Right atrium auricular region (tissue), 2 donors: ENCODE results near the gene USPL1. TPM values are rescaled to one million over a fixed set of nuclear protein-coding genes. Genes with fewer than 3 reads are reported as not detected.
"Not testable (repeated sequence)": the region's sequence is repeated elsewhere in the genome, so short reads cannot be mapped to it uniquely, and the experiment has no call there.

Experiments used
- DNase-seq: peaks from one replicate; pipeline ENCODE4 v3.0.0-alpha.2; 2019; ENCODE audit warnings: low spot score
- H3K27ac ChIP-seq, 2 donors: fragments of 200-600 bp; sonication (generic); 1 replicate in 1 of 2; 2 replicates in 1 of 2; pipeline ENCODE4 v1.5.1; 2016 to 2019
- H3K27me3 ChIP-seq, 2 donors: fragments of 200-600 bp; sonication (generic); one replicate each; pipeline versions ENCODE4 v1.5.1 to v1.6.0; 2017 to 2019
- H3K36me3 ChIP-seq: fragments of 200-600 bp; sonication (generic); one replicate; pipeline ENCODE4 v1.5.1; 2016
- H3K4me1 ChIP-seq, 2 donors: fragments of 200-600 bp; sonication (generic); one replicate each; pipeline versions ENCODE4 v1.5.1 to v1.6.0; 2017 to 2019
- H3K4me3 ChIP-seq, 2 donors: fragments of 200-600 bp; sonication (generic); 1 replicate in 1 of 2; 2 replicates in 1 of 2; pipeline ENCODE4 v1.5.1; 2017 to 2019; ENCODE audit warnings: mild to moderate bottlenecking in 1 of 2, moderate library complexity in 1 of 2
- H3K9me3 ChIP-seq, 2 donors: fragments of 200-600 bp; sonication (generic); one replicate each; pipeline ENCODE4 v1.5.1; 2019
- CTCF ChIP-seq, 2 donors: fragments of 200-600 bp; sonication (generic); IDR thresholded peaks; one replicate each; pipeline ENCODE4 v1.5.1; 2019; ENCODE audit warnings: antibody characterized with exemption in 2 of 2
- total RNA-seq, 2 donors: library from RNA; depleted of rRNA; stranded (reverse); fragments of >200 nt; gene quantifications; one replicate each; pipeline ENCODE4 v1.1.0, GENCODE V29; 2016

The USPL1 gene
- total RNA-seq, 2 donors from 2014 or later, result 13.5 to 15.8 TPM

GRCh38 chr13:30587231-30587630, 30.5 kb upstream of the USPL1 start:
- Histone ChIP-seq H3K4me3 (no peak overlapping the region), H3K27ac (no peak overlapping the region), H3K4me1 (no peaks in the 10 kb centered on the region), H3K27me3 (no peaks in the 10 kb centered on the region), H3K36me3 (no peaks in the 10 kb centered on the region), H3K9me3 (no peaks in the 10 kb centered on the region)
- no peak for DNase-seq
- TF ChIP-seq CTCF (IDR thresholded peaks at IDR 0.05), result no peak

- DNase-seq, result no peak
- H3K36me3 ChIP-seq, result no peaks in the 10 kb centered on the region
- no peak overlapping the region for H3K27ac ChIP-seq
- H3K9me3 ChIP-seq, result no peaks in the 10 kb centered on the region
- H3K27me3 ChIP-seq, result no peaks in the 10 kb centered on the region
- no peak overlapping the region for H3K4me3 ChIP-seq
- H3K4me1 ChIP-seq, result no peaks in the 10 kb centered on the region
- no peak for TF ChIP-seq CTCF (IDR thresholded peaks at IDR 0.05)
Observed at GRCh38 chr13:30587739-30588138, 30.0 kb upstream of the USPL1 start.

- no peak overlapping the region for H3K27ac ChIP-seq
- no peak for TF ChIP-seq CTCF (IDR thresholded peaks at IDR 0.05)
- H3K4me1 ChIP-seq, result no peaks in the 10 kb centered on the region
Observed at GRCh38 chr13:30593001-30593400, 24.7 kb upstream of the USPL1 start.

GRCh38 chr13:30600496-30600895, 17.2 kb upstream of the USPL1 start:
- Histone ChIP-seq H3K4me3 (no peak overlapping the region), H3K9me3 (no peaks in the 10 kb centered on the region), H3K27me3 (no peaks in the 10 kb centered on the region), H3K36me3 (no peaks in the 10 kb centered on the region), H3K4me1 (no peaks in the 10 kb centered on the region), H3K27ac (no peak overlapping the region)
- DNase-seq, result no peak
- no peak for TF ChIP-seq CTCF (IDR thresholded peaks at IDR 0.05)

More at GRCh38 chr13:30593001-30593400, 24.7 kb upstream of the USPL1 start:
- Histone ChIP-seq H3K36me3 (no peaks in the 10 kb centered on the region), H3K9me3 (no peaks in the 10 kb centered on the region), H3K27me3 (no peaks in the 10 kb centered on the region), H3K4me3 (no peak overlapping the region)
- no peak for DNase-seq

GRCh38 chr13:30601836-30602235, 15.9 kb upstream of the USPL1 start:
- no peak overlapping the region for H3K4me3 ChIP-seq
- H3K36me3 ChIP-seq, result no peaks in the 10 kb centered on the region
- no peak for DNase-seq
- no peaks in the 10 kb centered on the region for H3K4me1 ChIP-seq
- no peaks in the 10 kb centered on the region for H3K27me3 ChIP-seq
- TF ChIP-seq CTCF (IDR thresholded peaks at IDR 0.05), result no peak
- H3K27ac ChIP-seq, result no peak overlapping the region
- H3K9me3 ChIP-seq, result no peaks in the 10 kb centered on the region

- no peak for TF ChIP-seq CTCF (IDR thresholded peaks at IDR 0.05)
- peaks cover 0 to 7% of the 10 kb centered on the region in 2 donors for H3K4me1 ChIP-seq
- no peak for DNase-seq
- no peaks in the 10 kb centered on the region for H3K36me3 ChIP-seq
- no peaks in the 10 kb centered on the region for H3K9me3 ChIP-seq
- H3K27ac ChIP-seq, result no peak overlapping the region
- no peak overlapping the region for H3K4me3 ChIP-seq
- no peaks in the 10 kb centered on the region for H3K27me3 ChIP-seq
Observed at GRCh38 chr13:30605052-30605451, 12.7 kb upstream of the USPL1 start.

GRCh38 chr13:30607186-30607585, 10.5 kb upstream of the USPL1 start:
- H3K4me3 ChIP-seq, H3K27ac ChIP-seq, H3K4me1 ChIP-seq, DNase-seq, H3K27me3 ChIP-seq, H3K9me3 ChIP-seq, H3K36me3 ChIP-seq: not testable (repeated sequence)
